ENCODE results near the gene SLC28A3.
"Not testable (repeated sequence)": the region's sequence is repeated elsewhere in the genome, so short reads cannot be mapped to it uniquely, and the experiment has no call there.

Gene SLC28A3, protein sequence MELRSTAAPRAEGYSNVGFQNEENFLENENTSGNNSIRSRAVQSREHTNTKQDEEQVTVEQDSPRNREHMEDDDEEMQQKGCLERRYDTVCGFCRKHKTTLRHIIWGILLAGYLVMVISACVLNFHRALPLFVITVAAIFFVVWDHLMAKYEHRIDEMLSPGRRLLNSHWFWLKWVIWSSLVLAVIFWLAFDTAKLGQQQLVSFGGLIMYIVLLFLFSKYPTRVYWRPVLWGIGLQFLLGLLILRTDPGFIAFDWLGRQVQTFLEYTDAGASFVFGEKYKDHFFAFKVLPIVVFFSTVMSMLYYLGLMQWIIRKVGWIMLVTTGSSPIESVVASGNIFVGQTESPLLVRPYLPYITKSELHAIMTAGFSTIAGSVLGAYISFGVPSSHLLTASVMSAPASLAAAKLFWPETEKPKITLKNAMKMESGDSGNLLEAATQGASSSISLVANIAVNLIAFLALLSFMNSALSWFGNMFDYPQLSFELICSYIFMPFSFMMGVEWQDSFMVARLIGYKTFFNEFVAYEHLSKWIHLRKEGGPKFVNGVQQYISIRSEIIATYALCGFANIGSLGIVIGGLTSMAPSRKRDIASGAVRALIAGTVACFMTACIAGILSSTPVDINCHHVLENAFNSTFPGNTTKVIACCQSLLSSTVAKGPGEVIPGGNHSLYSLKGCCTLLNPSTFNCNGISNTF

DNA sequence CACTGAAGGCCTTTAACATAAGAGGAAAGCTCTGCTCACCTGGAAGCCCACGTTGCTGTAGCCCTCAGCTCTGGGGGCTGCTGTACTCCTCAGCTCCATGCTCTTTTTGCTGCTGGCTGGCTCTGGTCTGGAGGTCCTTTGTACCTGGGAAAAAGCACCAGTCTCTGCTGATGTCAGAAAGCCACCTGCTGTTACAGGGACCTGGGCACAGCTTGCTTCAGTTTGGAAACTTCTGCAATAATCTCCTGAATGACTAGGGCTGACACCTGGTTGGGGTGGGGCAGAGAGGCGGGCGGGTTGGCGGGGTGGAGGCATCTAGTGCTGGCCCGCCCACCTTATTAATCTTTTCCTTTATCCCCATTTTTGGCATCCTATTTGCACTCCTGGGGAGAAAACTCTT lies at the start of gene SLC28A3:
Gene SLC28A3 (minus strand): TSS at position 224 of the 400 bp plus-strand sequence. CDS start 125 bp downstream, at position 99.
- DNase-seq (ENCODE audit: low spot score in 2 of 2) (no peak), ATAC-seq (no peak)
- no peak within 1 kb of the TSS for H3K27ac Mint-ChIP-seq
- H3K4me3 Mint-ChIP-seq = no peak within 1 kb of the TSS
- no peaks in the 10 kb centered on the region for H3K9me3 Mint-ChIP-seq
- H3K36me3 Mint-ChIP-seq = no peaks in the 10 kb centered on the region
- no peaks in the 10 kb centered on the region for H3K4me1 Mint-ChIP-seq

DNA sequence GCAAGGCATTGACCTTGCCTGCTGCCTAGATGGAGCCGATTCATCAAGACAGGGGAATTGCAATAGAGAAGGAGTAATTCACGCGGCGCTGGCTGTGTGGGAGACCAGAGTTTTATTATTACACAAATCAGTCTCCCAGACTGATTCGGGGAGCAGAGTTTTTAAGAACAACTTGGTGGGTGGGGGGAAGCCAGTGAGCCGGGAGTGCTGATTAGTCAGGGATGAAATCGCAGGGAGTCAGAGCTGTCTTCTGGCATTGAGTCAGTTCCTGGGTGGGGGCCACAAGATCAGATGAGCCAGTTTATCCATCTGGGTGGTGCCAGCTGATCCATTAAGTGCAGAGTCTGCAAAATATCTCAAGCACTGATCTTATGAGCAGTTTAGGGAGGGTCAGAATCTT lies 49.7 kb upstream of the SLC28A3 start:
- peak; percentile 77 for ATAC-seq
- DNase-seq (ENCODE audit: low spot score in 2 of 2) = peak in 1 of 2 donors; percentile 55
- H3K4me1 Mint-ChIP-seq, H3K36me3 Mint-ChIP-seq, H3K4me3 Mint-ChIP-seq, H3K9me3 Mint-ChIP-seq, H3K27ac Mint-ChIP-seq: not testable (repeated sequence)

DNA sequence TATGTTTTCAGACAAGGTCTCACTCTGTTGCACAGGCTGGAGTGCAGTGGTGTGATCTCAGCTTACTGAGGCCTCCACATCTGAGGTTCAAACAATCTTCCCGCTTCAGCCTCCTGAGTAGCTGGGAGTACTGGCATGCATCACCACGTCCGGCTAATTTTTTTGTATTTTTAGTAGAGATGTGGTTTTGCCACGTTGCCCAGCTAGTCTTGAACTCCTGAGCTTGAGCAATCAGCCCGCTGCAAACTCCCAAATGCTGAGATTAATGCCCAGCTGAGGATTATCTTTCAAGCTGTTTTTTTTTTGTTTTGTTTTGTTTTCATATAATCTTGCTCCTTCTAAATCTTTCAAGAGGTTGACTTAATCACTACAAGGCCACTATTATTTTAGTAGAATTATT lies 47.3 kb upstream of the SLC28A3 start:
- Mint-ChIP-seq H3K36me3 (no peaks in the 10 kb centered on the region), H3K4me1 (peaks cover 6% of the 10 kb centered on the region), H3K27ac (no peak overlapping the region), H3K9me3 (no peaks in the 10 kb centered on the region), H3K4me3 (no peak overlapping the region)
- DNase-seq (ENCODE audit: low spot score in 2 of 2) = no peak
- no peak for ATAC-seq

DNA sequence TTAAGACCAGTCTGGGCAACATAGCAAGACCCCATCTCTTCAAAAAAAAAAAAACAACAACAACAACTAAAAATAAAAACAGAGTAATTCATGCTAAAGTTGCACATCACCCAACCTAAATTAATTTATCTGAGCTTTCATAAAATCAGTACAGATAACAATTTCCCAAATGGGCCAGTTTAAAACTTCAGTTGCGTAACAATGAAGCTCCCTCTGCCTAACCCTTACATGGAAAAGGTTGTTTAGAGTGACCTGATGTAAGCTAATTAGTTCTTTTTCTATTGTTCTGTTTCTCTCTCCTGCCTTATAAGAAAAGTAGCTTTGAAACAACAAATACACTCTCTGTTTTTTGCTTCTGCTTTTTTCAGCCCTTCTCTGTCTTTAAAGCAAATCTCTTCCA lies 46.2 kb upstream of the SLC28A3 start:
- no peak overlapping the region for H3K4me3 Mint-ChIP-seq
- DNase-seq (ENCODE audit: low spot score in 2 of 2) (no peak), ATAC-seq (no peak)
- no peak overlapping the region for H3K27ac Mint-ChIP-seq
- H3K4me1 Mint-ChIP-seq = peaks cover 6% of the 10 kb centered on the region
- H3K36me3 Mint-ChIP-seq = no peaks in the 10 kb centered on the region
- no peaks in the 10 kb centered on the region for H3K9me3 Mint-ChIP-seq

DNA sequence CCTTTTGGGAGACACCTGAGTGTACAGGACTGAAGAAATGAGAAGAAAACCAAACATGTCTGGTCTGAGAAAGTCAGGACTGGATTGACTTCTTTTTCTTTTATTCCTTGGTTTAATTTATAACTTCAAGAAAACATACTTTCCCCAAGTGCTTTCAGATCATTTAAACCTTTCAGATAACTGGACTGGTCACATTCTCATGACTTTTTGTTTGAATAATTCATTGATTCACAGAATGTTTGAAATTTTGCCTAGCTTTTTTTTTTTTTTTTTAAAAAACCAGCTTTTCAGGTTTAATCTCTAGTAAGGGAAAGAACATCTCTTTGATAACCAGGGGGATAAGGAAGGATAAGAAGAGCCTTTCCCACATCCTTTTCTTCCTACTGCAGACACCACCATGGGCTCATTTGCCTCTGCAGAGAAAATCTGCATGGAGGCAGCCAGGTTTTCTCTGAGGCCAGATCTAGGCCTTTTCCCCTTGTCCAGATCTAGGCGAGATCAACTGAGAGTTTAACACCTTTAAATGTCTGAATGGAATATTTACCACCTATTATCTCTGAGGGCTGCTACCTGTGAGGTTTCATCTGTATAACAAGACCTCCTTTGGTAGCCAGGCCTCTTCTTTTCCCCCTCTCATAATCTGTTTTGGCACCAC lies 45.0 kb upstream of the SLC28A3 start:
- Mint-ChIP-seq H3K4me1 (peaks cover 6% of the 10 kb centered on the region), H3K9me3 (no peaks in the 10 kb centered on the region), H3K36me3 (no peaks in the 10 kb centered on the region), H3K27ac (no peak overlapping the region), H3K4me3 (no peak overlapping the region)
- DNase-seq (ENCODE audit: low spot score in 2 of 2) = no peak
- ATAC-seq = no peak

DNA sequence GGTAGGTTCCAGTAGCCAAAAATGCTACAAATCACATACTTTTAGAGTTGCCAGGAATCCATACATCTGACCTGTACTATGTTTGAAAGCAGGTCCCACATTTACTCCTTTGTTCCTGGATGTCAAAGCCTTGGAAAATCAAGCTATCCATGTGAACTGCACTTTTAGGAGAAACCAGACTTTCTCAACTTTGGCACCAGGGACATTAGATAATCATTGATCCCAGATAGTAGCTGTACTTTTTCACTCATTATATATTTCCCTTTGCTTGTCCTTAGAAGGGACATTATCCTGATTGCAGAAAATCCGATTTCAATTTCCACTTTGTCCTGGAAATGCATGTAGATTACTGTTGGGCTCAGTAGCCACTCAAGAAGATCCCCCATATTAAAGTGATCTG lies 44.1 kb upstream of the SLC28A3 start:
- no peak for DNase-seq (ENCODE audit: low spot score in 2 of 2)
- no peak overlapping the region for H3K27ac Mint-ChIP-seq
- no peak for ATAC-seq
- no peaks in the 10 kb centered on the region for H3K4me1 Mint-ChIP-seq
- no peak overlapping the region for H3K4me3 Mint-ChIP-seq
- H3K9me3 Mint-ChIP-seq = no peaks in the 10 kb centered on the region
- no peaks in the 10 kb centered on the region for H3K36me3 Mint-ChIP-seq

DNA sequence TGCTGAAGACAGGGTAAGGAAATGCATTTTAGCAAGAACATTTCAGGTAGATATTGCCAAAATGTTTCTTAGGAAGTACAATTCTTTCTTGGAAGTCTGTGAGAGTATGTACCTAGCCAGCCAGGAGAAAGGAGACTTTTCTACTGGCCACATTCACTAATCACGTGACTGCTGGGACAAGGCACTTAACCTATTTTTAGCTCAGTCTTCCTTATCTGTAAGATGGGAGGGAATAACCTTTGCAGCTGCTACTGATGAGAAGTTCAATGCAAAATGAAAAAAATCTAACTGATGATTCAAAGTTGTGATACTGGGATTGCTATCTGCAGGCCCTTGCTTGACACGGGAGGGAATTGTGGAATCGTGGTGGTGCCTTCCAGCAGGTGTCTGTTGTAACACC lies 42.6 kb upstream of the SLC28A3 start:
- DNase-seq (ENCODE audit: low spot score in 2 of 2) = no peak
- no peaks in the 10 kb centered on the region for H3K4me1 Mint-ChIP-seq
- no peak overlapping the region for H3K4me3 Mint-ChIP-seq
- no peak overlapping the region for H3K27ac Mint-ChIP-seq
- no peaks in the 10 kb centered on the region for H3K36me3 Mint-ChIP-seq
- no peak for ATAC-seq
- no peaks in the 10 kb centered on the region for H3K9me3 Mint-ChIP-seq

DNA sequence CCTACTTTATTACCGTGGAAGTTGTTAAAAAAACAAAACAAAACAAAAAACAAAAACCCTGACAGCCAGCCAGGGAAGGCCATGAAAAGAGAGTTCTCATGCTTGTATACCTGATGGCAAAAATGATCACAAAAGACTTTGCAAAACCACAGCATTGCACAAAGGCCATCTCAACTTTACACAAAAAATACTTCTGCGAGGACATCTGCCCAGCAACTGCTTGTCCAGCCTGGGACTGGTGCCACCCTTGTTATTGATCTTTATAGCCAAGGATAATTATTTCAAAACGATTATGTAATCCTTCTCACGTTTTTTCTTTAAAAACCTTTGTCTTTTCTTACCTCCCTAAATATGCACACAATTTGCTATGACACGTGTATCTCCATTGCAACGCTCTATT lies 42.2 kb upstream of the SLC28A3 start:
- DNase-seq (ENCODE audit: low spot score in 2 of 2) = no peak
- Mint-ChIP-seq H3K36me3 (no peaks in the 10 kb centered on the region), H3K4me1 (no peaks in the 10 kb centered on the region), H3K27ac (no peak overlapping the region), H3K9me3 (no peaks in the 10 kb centered on the region), H3K4me3 (no peak overlapping the region)
- ATAC-seq = no peak

DNA sequence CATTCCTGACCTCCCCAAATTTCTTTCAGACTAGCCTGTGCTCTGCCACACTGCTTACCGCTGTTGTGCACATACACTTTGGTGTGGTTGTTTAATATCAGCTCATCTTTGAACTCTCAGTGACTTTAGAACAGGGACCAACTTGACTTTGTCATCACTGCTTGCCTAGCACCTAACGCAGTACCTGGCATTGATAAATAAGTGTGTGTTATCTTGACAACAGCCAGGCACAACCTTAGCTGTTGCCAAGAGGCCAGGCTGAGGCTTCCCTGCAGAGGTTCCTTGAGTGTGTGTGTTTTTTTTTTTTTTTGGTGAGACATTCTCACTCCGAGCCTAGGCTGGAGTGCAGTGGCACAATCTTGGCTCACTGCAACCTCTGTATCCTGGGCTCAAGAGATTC lies 41.0 kb upstream of the SLC28A3 start:
- Mint-ChIP-seq H3K36me3 (no peaks in the 10 kb centered on the region), H3K4me3 (no peak overlapping the region), H3K27ac (no peak overlapping the region), H3K9me3 (no peaks in the 10 kb centered on the region), H3K4me1 (no peaks in the 10 kb centered on the region)
- no peak for ATAC-seq
- DNase-seq (ENCODE audit: low spot score in 2 of 2) = no peak

DNA sequence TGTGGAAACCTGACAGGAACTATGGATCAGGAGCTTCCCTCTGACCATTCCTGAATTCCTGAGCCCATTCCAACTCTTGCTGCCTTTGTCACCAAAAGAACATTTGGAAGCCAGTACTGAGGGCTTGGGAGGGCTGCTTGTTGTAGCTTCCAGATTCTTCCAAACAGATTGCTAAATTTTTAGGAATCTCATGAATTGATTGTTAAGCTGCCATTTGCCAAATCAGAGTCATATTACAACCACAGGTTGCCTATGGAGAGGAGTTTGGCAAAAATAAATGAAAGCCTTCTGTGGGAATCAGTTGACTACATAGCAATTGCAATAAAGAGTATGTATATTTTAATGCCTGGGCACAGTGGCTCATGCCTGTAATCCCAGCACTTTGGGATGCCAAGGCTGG lies 39.2 kb upstream of the SLC28A3 start:
- H3K9me3 Mint-ChIP-seq = no peaks in the 10 kb centered on the region
- no peak for ATAC-seq
- H3K27ac Mint-ChIP-seq = no peak overlapping the region
- no peak overlapping the region for H3K4me3 Mint-ChIP-seq
- DNase-seq (ENCODE audit: low spot score in 2 of 2) = no peak
- H3K36me3 Mint-ChIP-seq = no peaks in the 10 kb centered on the region
- H3K4me1 Mint-ChIP-seq = no peaks in the 10 kb centered on the region

DNA sequence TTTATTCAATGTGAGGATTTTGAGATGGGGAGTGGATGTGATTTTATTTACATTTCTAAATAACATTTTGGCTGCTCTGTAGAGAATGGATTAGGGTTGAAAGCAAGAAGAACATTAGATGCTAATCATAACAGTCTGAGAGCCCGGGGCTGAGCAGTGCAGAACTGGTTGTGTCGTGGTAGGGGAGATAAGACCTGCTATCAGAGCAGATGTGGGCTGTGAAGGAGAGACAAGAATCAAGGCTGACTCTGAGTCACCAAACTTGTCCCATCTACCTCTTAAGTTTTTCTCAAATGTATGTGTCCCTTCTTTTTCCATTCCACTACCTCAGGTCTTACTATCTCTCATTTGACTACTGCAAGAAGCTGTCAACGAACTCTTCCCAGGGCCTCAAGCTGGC lies 35.4 kb upstream of the SLC28A3 start:
- Mint-ChIP-seq H3K9me3 (no peaks in the 10 kb centered on the region), H3K4me1 (no peaks in the 10 kb centered on the region), H3K27ac (no peak overlapping the region), H3K4me3 (no peak overlapping the region), H3K36me3 (no peaks in the 10 kb centered on the region)
- DNase-seq (ENCODE audit: low spot score in 2 of 2) (no peak), ATAC-seq (no peak)

DNA sequence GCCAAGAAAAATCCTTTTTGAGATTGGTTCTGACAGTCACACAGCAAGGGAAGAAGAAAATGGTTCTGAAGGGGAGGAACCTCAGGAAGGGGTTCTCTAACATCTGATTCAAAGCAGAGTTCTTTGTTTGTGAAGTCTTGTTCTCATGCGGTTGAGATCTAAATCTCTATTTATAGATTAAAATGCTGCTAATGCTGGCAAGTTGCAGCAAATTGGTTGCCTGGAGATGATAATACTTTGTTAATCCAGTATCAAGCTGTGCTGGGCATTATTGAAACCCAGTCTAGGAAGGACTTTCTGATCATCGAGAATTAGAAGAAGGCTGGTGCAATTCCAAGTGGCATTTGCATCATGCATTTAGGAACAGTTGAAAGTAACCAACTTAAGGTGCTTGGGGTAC lies 34.0 kb upstream of the SLC28A3 start:
- Mint-ChIP-seq H3K4me3 (no peak overlapping the region), H3K4me1 (no peaks in the 10 kb centered on the region), H3K27ac (no peak overlapping the region), H3K9me3 (no peaks in the 10 kb centered on the region), H3K36me3 (no peaks in the 10 kb centered on the region)
- ATAC-seq (no peak), DNase-seq (ENCODE audit: low spot score in 2 of 2) (no peak)

DNA sequence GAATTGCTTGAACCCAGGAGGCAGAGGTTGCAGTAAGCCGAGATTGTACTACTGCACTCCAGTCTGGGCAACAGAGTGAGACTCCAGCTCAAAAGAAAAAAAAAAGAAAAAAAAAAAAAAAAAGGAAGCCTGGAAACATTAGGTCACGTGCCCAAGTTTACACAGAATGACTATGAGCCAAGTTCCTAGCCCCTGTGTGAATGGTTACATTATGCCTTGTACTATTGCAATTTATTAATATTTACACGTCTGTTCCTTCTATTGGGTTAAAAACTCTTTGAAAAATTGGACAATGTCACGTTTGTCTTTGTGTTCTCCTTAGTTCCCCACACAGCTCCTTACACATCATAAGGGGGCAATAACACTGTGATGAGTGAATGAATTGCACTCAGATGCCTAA lies 33.5 kb upstream of the SLC28A3 start:
- H3K36me3 Mint-ChIP-seq = no peaks in the 10 kb centered on the region
- ATAC-seq = no peak
- no peaks in the 10 kb centered on the region for H3K9me3 Mint-ChIP-seq

DNA sequence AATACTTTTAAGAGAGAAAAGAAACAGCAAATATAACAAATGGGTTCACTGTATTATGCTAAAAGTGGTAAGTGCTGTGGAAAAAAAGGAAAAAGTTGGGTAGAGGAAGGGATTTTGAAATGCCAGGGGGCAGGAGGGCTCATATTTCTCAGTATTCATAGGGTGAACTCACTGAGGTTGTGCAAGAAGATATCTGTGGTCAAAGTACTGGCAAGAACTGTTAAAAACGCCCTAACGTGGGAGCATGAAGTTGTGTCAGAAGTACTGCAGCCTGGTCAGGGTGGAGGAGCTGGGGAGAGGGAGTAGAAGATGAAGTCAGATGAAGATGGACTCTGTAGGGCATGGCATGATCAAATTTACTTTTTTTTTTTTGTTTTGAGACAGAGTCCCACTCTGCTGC lies 31.2 kb upstream of the SLC28A3 start:
- Mint-ChIP-seq H3K4me3 (no peak overlapping the region), H3K36me3 (no peaks in the 10 kb centered on the region), H3K27ac (no peak overlapping the region), H3K9me3 (no peaks in the 10 kb centered on the region), H3K4me1 (no peaks in the 10 kb centered on the region)
- DNase-seq (ENCODE audit: low spot score in 2 of 2) (no peak), ATAC-seq (no peak)

More for the DNA sequence above, 33.5 kb upstream of the SLC28A3 start:
- Mint-ChIP-seq H3K4me3 (no peak overlapping the region), H3K27ac (no peak overlapping the region), H3K4me1 (no peaks in the 10 kb centered on the region)
- DNase-seq (ENCODE audit: low spot score in 2 of 2) = no peak

DNA sequence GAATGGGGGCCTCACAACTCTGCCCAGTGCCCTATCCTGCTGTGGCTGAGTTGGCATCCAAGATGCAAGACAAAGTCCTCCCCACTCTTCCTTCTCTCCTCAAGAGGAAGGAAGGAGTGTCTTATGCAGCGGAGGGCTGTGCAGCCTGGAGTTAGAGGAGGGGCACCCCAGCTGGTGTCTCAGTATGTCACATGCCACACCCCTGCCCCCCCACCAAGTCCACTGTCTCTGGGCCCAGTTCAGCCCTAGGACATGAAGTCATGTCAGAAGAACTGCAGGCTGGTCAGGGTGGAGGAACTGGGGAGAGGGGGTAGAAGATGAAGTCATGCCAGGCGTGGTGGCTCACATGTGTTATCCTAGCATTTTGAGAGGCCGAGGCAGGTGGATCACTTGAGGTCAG lies 28.0 kb upstream of the SLC28A3 start:
- H3K4me1 Mint-ChIP-seq = no peaks in the 10 kb centered on the region
- ATAC-seq (no peak), DNase-seq (ENCODE audit: low spot score in 2 of 2) (no peak)
- no peak overlapping the region for H3K27ac Mint-ChIP-seq
- H3K4me3 Mint-ChIP-seq = no peak overlapping the region
- H3K36me3 Mint-ChIP-seq = no peaks in the 10 kb centered on the region
- H3K9me3 Mint-ChIP-seq = no peaks in the 10 kb centered on the region

DNA sequence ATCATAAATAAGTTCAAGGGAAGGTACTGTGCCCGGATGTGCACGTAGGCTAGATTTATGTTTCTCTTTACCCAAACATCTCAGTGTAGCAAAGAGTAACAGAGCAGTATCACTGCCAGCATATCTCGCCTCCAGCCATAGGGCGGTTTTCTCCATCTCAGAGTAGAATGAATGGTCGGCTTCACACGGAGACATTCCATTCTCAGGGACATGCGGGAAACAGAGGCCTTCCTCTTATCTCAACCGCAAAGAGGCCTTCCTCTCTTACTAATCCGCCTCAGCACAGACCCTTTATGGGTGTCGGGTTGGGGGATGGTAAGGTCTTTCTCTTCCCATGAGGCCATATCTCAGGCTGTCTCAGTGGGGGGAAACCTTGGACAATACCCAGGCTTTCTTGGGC lies 27.2 kb upstream of the SLC28A3 start:
- DNase-seq (ENCODE audit: low spot score in 2 of 2); H3K27ac Mint-ChIP-seq; H3K4me1 Mint-ChIP-seq; ATAC-seq; H3K36me3 Mint-ChIP-seq; H3K4me3 Mint-ChIP-seq; H3K9me3 Mint-ChIP-seq: not testable (repeated sequence)

Data from stimulated activated effector memory CD8-positive, alpha-beta T cell treated with anti-CD3 and anti-CD28 coated beads, Interleukin-12 subunit alpha, Interleukin-12 subunit beta, amount 100 ng/mL, for 72 hours (primary cell).